ENCODE data around the gene USP9X. TPM values are rescaled to one million over a fixed set of nuclear protein-coding genes. Genes with fewer than 3 reads are reported as not detected.

USP9X gene
- total and polyA plus RNA-seq, 2 donors (not counting 1 experiment from before 2014, with no cell fraction given) = 54.0 to 161 TPM

DNA sequence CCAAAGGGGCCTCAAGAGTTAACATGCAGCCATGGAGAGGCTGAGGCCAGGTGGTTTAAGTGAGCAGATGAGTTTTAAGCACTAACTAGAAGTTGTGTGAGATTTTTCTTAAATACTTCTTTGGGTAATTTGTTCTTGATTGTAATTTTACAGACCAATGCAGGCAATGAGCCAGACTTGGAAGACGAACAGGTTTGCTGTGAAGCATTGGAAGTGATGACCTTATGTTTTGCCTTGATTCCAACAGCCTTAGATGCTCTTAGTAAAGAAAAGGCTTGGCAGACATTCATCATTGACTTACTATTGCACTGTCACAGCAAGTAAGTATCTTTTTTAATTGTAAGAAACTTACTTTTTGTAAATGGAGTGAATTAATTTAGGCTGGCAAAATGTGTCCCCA is 103.9 kb downstream of the USP9X start:
- Histone ChIP-seq H4K20me1 (ENCODE audit: control insufficient read depth, extremely low read depth, insufficient read depth, low read length) (no peaks in the 10 kb centered on the region), H3K9ac (ENCODE audit: insufficient read depth, low read length) (no peak overlapping the region), H3K79me2 (ENCODE audit: control insufficient read depth, insufficient read depth, low read length) (no peaks in the 10 kb centered on the region), H3K36me3 (ENCODE audit: control insufficient read depth, insufficient read depth, low read length) (no peaks in the 10 kb centered on the region), H3K4me2 (ENCODE audit: extremely low read depth, insufficient read depth, low read length) (no peak overlapping the region), H3K27me3 (ENCODE audit: control insufficient read depth, insufficient read depth, low read length) (no peaks in the 10 kb centered on the region), H3K4me1 (ENCODE audit: control insufficient read depth, extremely low read depth, insufficient read depth, low read length) (no peaks in the 10 kb centered on the region), H3K4me3 (replicated peaks in 1 of 4; ENCODE audit: control extremely low read depth in 1 of 4, insufficient read depth in 1 of 4, low read depth in 3 of 4, low read length in 4 of 4) (no peak overlapping the region), H2AFZ (ENCODE audit: low read length) (no peak overlapping the region), H3K27ac (ENCODE audit: insufficient read depth, low read length) (no peak overlapping the region), H3K9me3 (ENCODE audit: control insufficient read depth, insufficient read depth, low read depth, low read length) (no peaks in the 10 kb centered on the region)
- peak in 1 of 2 donors; percentile 2 for DNase-seq (ENCODE audit: low read depth in 2 of 2)
- TF ChIP-seq EZH2 (IDR thresholded peaks at IDR 0.05; ENCODE audit: low read length, missing control alignments) = no peak
- TF ChIP-seq, protein P1, sequence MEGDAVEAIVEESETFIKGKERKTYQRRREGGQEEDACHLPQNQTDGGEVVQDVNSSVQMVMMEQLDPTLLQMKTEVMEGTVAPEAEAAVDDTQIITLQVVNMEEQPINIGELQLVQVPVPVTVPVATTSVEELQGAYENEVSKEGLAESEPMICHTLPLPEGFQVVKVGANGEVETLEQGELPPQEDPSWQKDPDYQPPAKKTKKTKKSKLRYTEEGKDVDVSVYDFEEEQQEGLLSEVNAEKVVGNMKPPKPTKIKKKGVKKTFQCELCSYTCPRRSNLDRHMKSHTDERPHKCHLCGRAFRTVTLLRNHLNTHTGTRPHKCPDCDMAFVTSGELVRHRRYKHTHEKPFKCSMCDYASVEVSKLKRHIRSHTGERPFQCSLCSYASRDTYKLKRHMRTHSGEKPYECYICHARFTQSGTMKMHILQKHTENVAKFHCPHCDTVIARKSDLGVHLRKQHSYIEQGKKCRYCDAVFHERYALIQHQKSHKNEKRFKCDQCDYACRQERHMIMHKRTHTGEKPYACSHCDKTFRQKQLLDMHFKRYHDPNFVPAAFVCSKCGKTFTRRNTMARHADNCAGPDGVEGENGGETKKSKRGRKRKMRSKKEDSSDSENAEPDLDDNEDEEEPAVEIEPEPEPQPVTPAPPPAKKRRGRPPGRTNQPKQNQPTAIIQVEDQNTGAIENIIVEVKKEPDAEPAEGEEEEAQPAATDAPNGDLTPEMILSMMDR (conservative IDR thresholded peaks at IDR 0.05 in 1 of 2, IDR thresholded peaks at IDR 0.05 in 1 of 2; ENCODE audit: low read depth in 1 of 2, low read length in 2 of 2) = no peak

DNA sequence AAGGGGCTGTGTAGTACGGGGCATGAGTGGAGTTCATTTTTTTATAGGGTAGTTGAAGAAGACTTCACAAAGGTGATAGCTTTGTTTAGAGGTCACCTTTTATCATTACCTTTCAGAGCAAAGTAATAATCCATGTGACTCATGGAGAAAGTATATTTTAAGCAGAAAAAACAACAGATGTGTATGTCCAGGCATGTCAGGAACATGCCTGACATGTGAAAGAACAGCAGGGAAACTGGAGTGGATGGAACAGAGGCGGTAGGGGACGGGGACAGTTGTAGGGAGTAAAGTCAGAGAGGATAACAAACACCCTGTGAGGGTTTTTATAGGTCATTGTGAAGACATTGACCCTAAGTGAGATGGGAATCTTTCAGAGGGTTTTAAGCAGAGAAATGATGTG is 107.6 kb downstream of the USP9X start:
- no peaks in the 10 kb centered on the region for H4K20me1 ChIP-seq (ENCODE audit: control insufficient read depth, extremely low read depth, insufficient read depth, low read length)
- H3K79me2 ChIP-seq (ENCODE audit: control insufficient read depth, insufficient read depth, low read length) = no peaks in the 10 kb centered on the region
- H3K36me3 ChIP-seq (ENCODE audit: control insufficient read depth, insufficient read depth, low read length) = no peaks in the 10 kb centered on the region
- H3K4me3 ChIP-seq (replicated peaks in 1 of 4; ENCODE audit: control extremely low read depth in 1 of 4, insufficient read depth in 1 of 4, low read depth in 3 of 4, low read length in 4 of 4) = no peak overlapping the region
- H3K27me3 ChIP-seq (ENCODE audit: control insufficient read depth, insufficient read depth, low read length) = no peaks in the 10 kb centered on the region
- TF ChIP-seq, protein P1 (conservative IDR thresholded peaks at IDR 0.05 in 1 of 2, IDR thresholded peaks at IDR 0.05 in 1 of 2; ENCODE audit: low read depth in 1 of 2, low read length in 2 of 2) = no peak
- no peak for TF ChIP-seq EZH2 (IDR thresholded peaks at IDR 0.05; ENCODE audit: low read length, missing control alignments)
- H3K4me2 ChIP-seq (ENCODE audit: extremely low read depth, insufficient read depth, low read length) = no peak overlapping the region
- no peak overlapping the region for H2AFZ ChIP-seq (ENCODE audit: low read length)
- no peak overlapping the region for H3K9ac ChIP-seq (ENCODE audit: insufficient read depth, low read length)
- peak in 1 of 2 donors; percentile 3 for DNase-seq (ENCODE audit: low read depth in 2 of 2)
- no peaks in the 10 kb centered on the region for H3K9me3 ChIP-seq (ENCODE audit: control insufficient read depth, insufficient read depth, low read depth, low read length)
- H3K27ac ChIP-seq (ENCODE audit: insufficient read depth, low read length) = no peak overlapping the region
- no peaks in the 10 kb centered on the region for H3K4me1 ChIP-seq (ENCODE audit: control insufficient read depth, extremely low read depth, insufficient read depth, low read length)

DNA sequence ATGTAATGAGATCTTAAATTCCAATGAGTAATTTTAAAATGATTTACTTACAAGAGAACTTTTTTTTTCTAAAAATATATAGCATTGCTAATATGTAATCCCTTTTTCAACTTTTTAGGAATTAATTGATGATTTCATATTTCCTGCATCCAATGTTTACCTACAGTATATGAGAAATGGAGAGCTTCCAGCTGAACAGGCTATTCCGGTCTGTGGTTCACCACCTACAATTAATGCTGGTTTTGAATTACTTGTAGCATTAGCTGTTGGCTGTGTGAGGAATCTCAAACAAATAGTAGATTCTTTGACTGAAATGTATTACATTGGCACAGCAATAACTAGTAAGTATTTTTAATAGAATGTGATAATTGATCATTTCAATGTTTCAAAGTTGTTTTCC is 113.2 kb downstream of the USP9X start:
- no peak for DNase-seq (ENCODE audit: low read depth in 2 of 2)
- H3K9me3 ChIP-seq (ENCODE audit: control insufficient read depth, insufficient read depth, low read depth, low read length) = no peaks in the 10 kb centered on the region
- no peak overlapping the region for H3K4me2 ChIP-seq (ENCODE audit: extremely low read depth, insufficient read depth, low read length)
- H3K79me2 ChIP-seq (ENCODE audit: control insufficient read depth, insufficient read depth, low read length) = no peaks in the 10 kb centered on the region
- no peak overlapping the region for H3K9ac ChIP-seq (ENCODE audit: insufficient read depth, low read length)
- TF ChIP-seq EZH2 (IDR thresholded peaks at IDR 0.05; ENCODE audit: low read length, missing control alignments) = no peak
- H2AFZ ChIP-seq (ENCODE audit: low read length) = no peak overlapping the region
- no peak overlapping the region for H3K27ac ChIP-seq (ENCODE audit: insufficient read depth, low read length)
- H3K4me1 ChIP-seq (ENCODE audit: control insufficient read depth, extremely low read depth, insufficient read depth, low read length) = no peaks in the 10 kb centered on the region
- H3K36me3 ChIP-seq (ENCODE audit: control insufficient read depth, insufficient read depth, low read length) = no peaks in the 10 kb centered on the region
- H3K27me3 ChIP-seq (ENCODE audit: control insufficient read depth, insufficient read depth, low read length) = no peaks in the 10 kb centered on the region
- H3K4me3 ChIP-seq (replicated peaks in 1 of 4; ENCODE audit: control extremely low read depth in 1 of 4, insufficient read depth in 1 of 4, low read depth in 3 of 4, low read length in 4 of 4) = no peak overlapping the region
- no peaks in the 10 kb centered on the region for H4K20me1 ChIP-seq (ENCODE audit: control insufficient read depth, extremely low read depth, insufficient read depth, low read length)

Measured in fibroblast of lung (primary cell).